HG03039 (cell line): ENCODE results near the gene CDC16.

ENCODE experiments used
- ATAC-seq: cut with Tn5 transposase; IDR thresholded peaks from one replicate; pipeline ENCODE4 v1.9.1; 2021; ENCODE audit warnings: mild to moderate bottlenecking, moderate library complexity; ENCODE audit not compliant: unreplicated experiment

CDC16 gene

DNA sequence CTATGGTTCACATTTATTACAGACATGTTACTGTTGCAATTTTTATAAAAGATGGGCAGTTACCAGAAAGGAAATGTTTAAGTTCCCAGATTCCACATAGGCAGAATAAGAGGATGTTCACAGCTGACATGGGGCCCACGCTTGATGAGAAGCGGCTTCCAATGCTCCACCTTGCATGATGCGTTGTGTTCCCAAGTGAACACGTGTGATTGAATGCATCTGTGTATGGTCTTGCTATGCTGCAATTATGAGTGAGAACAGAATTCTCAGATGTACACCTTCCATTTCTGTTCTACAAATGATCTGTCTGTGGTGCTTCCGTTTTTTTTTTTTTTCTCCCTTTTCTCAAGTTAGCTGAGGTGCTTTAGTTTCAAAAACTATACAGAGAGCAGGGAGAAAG, 62.2 kb downstream of the CDC16 start:
- ATAC-seq, result no peak

DNA sequence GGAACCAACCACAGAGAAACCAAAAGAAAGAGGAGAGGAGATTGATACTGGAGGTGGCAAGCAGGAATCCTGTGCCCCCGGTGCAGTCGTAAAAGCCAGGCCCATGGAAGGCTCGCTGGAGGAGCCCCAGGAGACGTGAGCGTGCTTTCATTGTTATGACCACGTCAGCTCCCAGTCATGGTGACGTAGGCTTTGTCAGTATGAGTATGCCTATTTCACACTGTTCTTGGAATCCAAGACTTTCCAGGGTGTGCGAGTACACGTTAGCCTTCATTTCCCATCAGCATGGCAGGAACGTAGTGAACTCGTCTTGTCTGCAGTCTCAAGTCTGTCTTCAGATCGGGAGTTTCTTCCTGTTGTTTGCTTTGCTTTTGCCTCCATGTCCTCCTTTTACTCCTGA, 64.2 kb downstream of the CDC16 start:
- no peak for ATAC-seq

DNA sequence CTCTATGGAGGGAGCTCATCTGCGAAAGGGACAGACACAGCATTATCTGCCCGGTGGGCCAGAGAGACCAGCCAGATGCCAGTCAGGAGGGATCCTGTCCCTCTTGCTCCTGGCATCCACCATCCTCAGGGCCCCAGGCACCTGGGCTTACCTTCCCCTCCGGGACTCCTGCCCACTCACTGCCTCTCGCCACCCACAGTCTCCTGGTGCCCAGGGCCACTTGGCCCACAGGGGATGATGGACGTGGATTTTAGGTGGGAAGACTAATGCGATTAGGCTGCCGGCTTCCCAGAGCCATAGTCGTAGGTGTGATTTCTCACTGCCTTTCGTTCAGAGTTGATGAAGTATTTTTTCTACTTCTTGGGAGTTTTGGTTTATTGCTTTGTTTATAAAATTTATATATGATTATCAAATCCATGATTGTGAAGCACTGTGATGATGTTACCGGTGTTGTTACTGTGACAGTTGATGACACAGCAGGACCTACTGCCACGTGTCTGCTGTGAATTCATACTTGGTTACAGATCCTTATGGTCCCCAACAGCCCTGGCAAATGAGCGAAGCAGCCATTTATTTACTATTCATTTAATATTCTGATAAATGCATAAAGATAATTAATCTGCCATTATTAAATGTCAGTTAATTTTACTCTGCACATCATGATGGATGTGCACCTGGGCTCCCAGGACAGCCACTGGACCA, 65.1 kb downstream of the CDC16 start:
- no peak for ATAC-seq

DNA sequence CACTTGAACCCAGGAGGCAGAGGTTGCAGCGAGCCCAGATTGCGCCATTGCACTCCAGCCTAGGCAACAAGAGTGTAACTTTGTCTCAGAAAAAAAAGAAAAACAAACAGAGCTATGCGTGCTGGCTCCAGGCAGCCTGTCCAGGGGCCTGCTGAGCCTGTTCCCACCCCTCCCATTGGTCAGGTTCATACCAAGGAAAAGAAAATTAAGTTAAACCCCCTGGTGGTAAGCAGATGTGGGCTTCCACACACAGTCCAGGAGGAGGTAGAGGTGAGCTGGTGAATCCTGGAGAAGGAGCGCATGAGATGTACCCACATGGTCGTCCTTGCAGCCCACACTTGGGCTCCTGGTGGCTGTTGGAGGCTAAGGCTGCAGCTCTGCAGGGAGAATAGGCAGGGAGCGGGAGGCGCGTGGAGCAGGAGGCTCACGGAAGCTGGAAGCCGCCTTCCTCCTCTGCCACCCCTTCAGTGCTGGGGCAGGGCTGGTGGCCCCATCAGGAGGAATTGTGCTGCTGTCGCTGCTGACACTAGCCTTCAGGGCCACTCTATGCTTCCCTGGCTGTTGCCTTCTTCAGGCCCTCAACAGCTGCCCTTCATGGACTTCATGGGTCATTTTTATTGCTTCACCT, 69.1 kb downstream of the CDC16 start:
- no peak for ATAC-seq

- no peak for ATAC-seq
Measured at GRCh38 chr13:114304346-114305034, 69.8 kb downstream of the CDC16 start.

- no peak for ATAC-seq
Measured at GRCh38 chr13:114309086-114309485, 74.4 kb downstream of the CDC16 start.

DNA sequence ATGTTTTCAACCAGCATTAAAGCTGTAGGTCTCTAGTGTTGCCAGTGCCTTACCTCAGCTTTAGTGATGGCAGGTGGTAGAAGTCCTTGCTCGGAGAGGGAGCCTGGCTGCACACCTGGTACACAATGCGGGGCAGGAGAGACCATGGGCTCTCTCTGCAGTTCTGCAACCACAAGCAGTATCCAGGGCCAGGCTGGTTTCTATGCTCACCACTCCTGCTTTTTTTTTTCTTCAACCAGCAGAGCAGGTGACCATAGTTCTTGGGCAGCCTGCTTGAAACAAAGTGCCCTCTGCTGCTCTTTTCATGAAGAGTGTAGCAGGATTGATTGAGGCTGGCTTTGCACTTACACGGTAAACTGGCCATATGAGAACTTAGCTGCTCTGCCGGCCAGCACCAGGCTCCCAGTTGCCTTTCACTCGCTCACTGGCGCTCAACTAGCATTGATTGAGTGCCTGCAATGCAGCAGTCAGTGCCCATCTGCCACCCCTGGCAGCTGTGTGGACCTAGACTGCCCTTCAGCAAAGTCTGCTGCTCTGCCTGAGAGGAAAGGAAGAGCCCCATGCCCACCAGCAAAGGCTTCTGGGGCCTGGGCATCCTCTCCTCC, 75.2 kb downstream of the CDC16 start:
- no peak for ATAC-seq

GRCh38 chr13:114310956-114311355, 76.3 kb downstream of the CDC16 start:
- no peak for ATAC-seq

DNA sequence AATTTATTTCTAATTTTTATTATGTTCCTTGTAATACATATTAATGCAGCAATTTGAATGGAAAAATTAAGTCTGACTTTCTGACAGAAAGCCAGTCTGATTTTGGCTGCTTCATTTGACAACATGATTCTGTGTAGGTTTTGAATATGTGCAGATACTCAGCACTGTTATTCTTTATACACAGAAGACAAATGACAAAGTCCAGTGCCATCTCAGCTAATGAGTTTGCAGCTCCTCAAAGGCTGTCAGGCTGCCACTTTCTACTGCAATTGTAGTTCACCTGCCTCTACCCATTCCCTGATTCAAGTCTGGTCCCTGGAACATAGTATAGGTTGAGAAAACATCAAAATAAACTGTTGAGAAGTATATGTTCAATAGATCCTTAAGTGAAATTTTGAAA, 76.7 kb downstream of the CDC16 start:
- no peak for ATAC-seq

DNA sequence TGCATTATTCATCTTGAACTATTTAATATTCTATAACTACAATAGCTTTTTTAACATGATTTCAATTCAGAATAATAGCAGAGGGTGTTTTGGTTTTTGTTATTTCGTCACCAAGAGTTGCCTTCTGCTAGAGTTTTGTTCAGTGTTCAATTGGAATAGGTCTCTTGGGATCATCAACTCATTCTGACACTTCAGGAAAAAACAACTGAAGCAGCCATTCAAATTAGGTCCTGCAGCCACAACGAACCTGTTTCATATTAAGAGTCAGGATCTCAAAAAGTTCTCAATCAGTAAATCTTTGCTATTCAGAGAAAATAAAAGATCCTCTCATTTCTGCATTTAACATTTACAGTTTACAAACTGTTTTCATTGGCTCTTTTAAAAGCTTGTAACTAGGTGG, 77.2 kb downstream of the CDC16 start:
- no peak for ATAC-seq

DNA sequence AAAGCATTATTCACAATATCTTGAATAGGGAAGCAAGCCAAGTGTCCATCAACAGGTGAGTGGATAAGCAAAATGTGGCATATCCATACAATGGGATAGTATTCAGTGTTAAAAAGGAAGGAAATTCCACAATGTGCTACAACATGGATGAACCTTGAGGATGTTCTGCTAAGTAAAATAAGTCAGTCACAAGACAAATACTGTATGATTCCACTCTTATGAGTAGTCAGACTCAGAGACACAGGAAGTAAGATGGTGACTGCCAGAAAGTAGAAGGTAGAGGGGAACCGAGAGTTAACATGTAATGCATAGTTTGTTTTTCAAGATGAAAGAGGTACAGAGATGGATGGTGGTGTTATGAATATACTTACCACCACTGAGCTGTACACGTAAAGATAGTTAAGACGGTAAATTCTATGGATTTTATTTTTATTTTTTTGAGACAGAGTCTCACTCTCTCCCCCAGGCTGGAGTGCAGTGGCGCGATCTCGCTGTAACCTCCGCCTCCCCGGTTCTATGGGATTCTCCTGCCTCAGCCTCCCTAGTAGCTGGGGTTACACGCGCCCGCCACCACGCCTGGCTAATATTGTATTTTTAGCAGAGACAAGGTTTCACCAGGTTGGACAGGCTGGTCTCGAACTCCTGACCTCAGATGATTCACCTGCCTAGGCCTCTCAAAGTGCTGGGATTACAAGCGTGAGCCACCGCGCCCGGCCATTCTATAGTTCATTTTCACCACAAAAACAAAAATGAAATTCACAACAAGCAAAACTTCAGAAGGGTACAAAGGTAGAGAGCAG, 78.6 kb downstream of the CDC16 start:
- ATAC-seq, result no peak

DNA sequence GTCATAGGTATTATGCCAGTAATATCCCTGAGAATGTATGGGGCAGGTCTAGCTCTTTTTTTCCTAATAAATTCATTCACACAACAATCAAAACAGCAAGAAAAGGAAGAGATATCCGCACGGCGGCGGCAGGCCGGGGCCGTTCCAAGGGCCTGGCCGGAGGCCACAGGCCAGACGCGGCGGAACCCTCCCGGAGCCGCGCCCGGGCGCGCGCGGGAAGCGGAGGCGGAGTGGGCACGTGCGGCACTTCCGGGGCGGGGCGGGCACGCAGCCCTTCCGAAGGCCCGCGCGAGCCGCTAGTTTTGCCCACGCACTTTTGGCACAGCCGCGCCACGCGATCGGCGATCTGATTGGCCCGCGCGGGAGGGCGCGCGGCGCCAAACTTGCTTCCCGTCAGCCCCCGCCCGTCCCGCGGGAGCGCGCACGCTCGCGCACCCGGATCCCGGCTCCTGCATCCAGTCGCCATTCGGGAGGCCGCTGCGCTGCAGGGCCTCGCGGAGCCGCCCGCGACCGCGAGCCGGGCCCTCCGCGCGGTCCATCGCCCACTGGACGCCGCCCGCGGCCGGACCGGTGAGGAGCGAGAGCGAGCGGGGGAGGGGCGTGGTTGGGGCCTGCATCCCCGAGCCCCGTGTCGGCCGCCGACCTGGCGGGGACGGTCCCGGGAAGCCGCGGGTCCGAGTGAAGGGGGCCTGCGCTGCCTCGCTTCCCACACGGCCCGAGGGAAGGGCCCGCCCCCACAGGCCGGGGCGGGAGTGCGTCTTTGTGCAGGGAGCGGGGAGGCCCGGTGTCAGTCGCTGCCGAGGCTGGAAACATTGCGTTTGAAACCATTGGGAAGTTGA, 79.6 kb downstream of the CDC16 start, which contains the start of gene CHAMP1:
Gene CHAMP1 (plus strand): TSS at position 430 of the 839 bp plus-strand sequence. CDS start 9,340 bp downstream, outside the sequence.
- ATAC-seq, result peak; percentile 81

- ATAC-seq, result no peak
Measured at GRCh38 chr13:114315074-114315785, 80.5 kb downstream of the CDC16 start.

- ATAC-seq, result no peak
Measured at GRCh38 chr13:114318624-114319023, 83.9 kb downstream of the CDC16 start.

DNA sequence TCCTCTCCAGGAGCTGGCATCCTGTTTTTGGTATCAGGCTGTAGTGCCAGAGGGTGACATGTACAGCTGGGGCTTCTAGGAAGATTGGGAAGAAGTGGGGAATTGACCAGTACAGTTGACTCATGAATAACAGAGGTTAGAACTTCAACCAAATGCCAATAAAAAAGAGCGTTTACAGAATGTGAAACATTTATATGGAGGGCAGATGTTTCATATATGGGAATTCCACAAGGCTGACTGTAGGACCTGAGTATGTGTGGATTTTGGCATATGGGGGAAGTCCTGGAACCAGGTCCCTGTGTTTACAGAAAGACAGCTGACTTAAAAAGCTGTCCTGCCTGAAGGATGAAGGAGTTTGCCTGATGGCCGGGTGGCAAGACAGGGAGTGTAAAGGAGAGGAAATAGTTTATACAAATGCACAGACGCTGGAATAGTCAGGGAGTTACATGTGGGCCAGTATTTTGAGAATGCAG, 84.8 kb downstream of the CDC16 start:
- no peak for ATAC-seq

GRCh38 chr13:114320065-114320464, 85.4 kb downstream of the CDC16 start:
- no peak for ATAC-seq

- no peak for ATAC-seq
Measured at GRCh38 chr13:114321256-114321655, 86.6 kb downstream of the CDC16 start.
